SH-SY5Y (cell line): ENCODE measurements around the gene CHN1.

Experiments
- GATA2 ChIP-seq: IDR thresholded peaks from 2 replicates; pipeline ENCODE4 v1.6.1; 2011; ENCODE audit warnings: mild to moderate bottlenecking, low read depth, low read length
- GATA3 ChIP-seq: IDR thresholded peaks from 2 replicates; pipeline ENCODE4 v1.6.1; 2011; ENCODE audit warnings: low read depth, mild to moderate bottlenecking, low read length, moderate library complexity

The CHN1 gene

GRCh38 chr2:174802459-174802858 is 202.7 kb downstream of the CHN1 start:
- TF ChIP-seq GATA2 (no peak), GATA3 (no peak)

- TF ChIP-seq GATA2 = no peak
- no peak for TF ChIP-seq GATA3
These were observed 204.6 kb downstream of the CHN1 start for GRCh38 chr2:174800436-174801205.

DNA sequence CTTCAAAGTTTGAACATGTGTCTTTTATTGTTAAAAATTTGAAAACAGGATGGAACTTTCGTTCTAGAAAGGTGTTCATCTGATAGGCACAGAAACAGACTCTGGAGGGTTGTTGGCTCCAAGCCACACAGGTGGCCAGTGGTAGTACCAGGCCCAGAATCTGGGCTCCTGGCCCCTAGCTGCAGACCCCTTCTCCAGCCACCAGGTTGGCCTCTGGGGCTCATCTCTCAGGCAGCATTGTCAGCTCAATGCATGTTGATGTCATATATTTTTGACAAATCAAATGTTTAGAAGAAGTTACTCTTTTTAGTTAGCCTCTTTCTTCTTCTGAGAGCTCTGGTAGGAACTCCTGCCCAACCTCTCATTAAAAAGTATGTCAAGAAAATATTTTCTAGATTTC is 206.4 kb downstream of the CHN1 start:
- no peak for TF ChIP-seq GATA2
- TF ChIP-seq GATA3 = no peak

GRCh38 chr2:174797781-174798276 is 207.4 kb downstream of the CHN1 start:
- TF ChIP-seq GATA3 = no peak
- TF ChIP-seq GATA2 = no peak

DNA sequence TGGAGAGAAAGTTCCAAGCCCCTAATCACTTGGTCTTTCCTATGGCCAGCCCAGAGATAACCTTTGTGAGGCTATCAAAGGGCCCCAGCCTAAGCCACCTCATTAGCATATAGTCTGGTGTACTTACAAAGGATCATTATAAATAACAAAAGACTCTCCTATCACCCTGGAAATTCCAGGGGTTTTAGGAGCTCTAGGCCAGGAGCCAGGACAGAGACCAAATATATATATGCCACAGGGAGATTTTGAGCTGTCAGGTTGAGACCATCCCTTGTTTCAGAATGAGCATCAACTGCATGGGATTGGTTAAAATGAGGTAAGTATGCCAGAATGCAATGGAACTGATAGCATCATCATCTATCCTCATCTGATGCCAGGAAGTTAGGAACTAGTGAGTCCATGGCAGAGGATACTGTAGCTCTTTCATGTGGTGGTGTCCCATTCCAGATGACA is 208.8 kb downstream of the CHN1 start:
- TF ChIP-seq GATA3 (no peak), GATA2 (no peak)

- TF ChIP-seq GATA3 (no peak), GATA2 (no peak)
These were observed 210.3 kb downstream of the CHN1 start for GRCh38 chr2:174794851-174795374.

DNA sequence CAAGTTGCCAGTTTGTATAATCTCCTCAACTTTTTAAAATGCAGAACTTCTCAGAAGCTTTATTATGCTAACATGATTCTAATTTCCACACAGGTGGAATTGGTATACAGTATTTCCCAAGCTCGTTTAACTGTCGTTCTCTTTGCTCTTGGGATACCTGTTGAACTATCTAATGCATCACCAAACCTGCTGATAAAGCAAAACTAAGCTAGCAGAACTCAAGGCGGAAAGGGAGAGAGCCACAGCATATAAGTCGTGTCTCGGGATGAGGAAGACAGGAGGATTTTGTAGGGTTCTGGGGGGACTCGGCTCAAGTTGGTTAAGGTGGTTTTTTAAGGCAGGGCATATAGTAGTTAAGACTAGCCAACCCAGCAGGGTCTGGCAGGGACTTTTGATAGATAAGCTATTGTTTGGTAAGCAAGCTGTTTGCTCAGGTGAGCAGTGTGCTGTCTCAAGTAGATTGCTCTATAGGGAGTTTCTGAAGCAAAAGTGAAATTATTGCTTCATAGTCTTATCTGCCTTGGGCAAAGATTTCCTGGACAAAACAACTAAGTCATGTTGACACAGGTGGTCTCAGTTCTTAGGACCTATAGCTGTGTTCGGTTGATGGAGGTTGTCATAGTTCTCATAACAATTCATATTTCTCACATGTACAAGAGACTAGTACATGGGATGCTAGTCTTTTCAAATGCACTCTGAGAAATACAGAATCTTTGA is 212.7 kb downstream of the CHN1 start:
- TF ChIP-seq GATA3 = no peak
- TF ChIP-seq GATA2 = no peak

- no peak for TF ChIP-seq GATA3
- no peak for TF ChIP-seq GATA2
These were observed 213.4 kb downstream of the CHN1 start for GRCh38 chr2:174791746-174792280.

GRCh38 chr2:174791020-174791419 is 214.2 kb downstream of the CHN1 start:
- no peak for TF ChIP-seq GATA3
- TF ChIP-seq GATA2 = no peak

DNA sequence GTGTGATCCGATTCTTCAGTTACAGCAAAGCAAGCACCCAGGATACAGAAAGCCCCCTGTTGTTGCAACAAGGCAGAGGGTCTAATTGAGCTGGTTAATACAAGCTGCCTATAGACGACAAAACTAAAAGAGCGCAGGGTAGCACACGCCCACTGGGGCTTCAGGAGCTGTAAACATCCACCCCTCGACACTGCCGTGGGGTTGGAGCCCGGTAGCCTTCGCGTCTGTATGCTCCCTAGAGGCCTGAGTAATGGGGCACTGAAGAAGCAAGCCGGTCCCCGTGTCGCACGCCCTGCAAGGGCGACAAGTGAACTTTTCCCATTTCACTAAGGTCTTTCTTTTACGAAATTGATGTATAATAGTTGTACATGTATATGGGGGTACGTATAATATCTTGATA is 216.2 kb downstream of the CHN1 start:
- no peak for TF ChIP-seq GATA2
- no peak for TF ChIP-seq GATA3

DNA sequence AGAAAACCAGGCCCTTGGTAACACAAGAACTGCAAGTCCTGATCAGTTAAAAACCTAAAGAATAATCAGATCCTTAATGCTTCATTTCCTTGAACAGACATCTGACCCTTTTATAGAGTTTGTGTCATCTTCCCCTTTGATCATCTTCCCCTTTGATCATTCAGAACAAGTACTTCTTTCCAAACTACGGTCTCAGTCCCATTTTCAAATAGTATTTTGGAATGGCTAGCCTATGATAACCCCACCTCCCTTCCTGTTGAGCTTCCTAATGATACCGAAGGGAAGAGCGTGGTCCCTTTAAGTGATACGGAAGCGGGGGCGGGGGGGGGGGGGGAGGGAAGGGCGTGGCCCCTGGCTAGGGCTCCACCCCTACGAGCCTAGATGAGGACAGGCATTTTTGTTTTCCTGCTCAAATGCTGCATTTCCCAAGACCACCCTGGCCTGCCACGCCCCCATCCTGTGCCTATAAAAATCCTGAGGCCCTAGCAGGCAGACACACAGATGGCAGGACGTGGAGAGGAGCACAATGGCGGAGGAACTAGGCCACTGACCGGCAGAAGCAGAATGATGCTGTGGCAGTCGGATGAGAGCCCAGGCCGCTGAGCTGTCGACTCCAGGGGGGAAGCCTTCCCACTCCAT is 216.8 kb downstream of the CHN1 start:
- TF ChIP-seq GATA3 = no peak
- TF ChIP-seq GATA2 = no peak

DNA sequence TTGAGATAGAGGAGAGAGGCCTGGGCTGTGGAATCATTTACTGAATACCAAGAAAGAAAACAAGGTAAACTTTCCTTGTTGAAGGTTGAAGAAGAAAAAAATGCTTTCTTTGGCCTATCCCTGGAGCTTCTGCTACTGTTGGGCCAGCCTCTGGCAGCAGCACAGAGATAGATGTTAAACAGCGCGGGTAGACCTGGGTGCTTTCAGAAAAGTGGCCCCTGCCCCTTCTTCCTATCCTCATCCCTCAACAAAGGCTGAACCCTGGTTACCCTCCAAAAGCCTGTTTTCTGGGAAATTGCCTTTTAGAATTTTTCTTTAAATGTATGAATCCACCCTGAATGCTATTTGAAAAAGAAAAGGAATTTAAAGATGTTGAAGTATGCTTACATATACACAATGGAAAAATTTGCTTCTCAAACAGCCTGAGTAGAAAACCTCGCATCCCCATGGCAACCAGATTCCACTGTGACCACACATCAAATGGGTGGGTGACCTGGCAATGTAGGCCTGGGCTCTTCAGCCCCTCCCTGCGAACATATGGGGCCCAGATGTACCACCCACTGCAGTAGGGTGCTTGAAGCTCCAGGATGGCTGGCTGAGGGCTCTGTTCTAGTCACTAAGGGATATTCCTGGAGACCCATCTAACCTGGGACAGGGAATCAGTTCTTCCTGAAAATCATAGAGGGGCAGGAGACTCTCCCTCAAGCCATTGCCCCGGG is 217.5 kb downstream of the CHN1 start:
- no peak for TF ChIP-seq GATA2

DNA sequence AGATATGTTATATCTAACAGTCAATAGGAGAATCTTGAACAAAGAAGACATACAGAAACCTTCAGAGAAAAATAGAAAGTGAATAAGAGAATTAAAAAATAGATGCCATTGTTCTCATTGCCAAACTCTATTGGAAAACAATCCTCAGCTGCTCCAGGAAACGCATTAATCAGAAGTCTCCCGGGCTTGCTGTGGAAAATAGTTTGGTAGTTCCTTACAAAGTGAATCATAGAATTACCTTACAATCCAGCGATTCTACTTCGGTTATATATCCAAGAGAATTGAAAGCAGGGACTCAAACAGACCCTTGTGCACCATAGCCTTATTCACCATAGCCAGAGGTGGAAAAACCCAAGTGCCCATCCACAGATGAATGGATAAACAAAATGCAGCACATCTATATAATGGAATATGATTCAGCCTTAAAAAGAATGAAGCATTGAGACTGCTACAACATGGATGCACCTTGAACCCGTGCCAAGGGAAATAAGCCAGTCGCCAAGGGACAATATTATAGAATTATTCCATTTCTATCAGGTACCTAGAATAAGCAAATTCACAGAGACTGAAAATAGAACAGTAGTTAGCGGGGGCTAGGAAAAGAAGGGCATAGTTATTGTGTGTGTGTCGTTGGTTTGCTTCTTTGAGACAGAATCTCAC is 219.0 kb downstream of the CHN1 start:
- TF ChIP-seq GATA3 (no peak), GATA2 (no peak)

GRCh38 chr2:174785481-174785880 is 219.7 kb downstream of the CHN1 start:
- TF ChIP-seq GATA2 (no peak), GATA3 (no peak)
